ENCODE data around the gene RNF4.

RNF4 gene

DNA sequence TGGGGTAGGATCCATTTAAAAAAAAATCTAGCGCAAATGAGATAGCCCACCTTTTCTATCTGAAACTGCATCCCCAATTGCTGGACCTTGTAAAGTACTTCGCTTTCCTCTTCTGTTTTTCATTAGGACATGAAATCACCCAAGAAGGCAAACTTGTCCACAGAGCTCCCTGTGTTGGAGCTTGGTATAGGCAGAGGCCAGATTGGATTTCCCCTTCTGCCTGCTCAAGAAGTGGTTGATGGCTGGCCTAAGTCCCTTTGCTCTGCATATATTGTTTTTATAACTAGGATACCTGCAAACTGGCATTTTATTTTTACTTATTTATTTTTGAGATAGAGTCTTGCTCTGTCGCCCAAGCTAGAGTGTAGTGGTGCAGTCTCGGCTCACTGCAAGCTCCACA is 28.4 kb downstream of the RNF4 start:
- DNase-seq = no peak
- Histone ChIP-seq H3F3A (ENCODE audit: insufficient read depth, low read length) (0 out of 2 replicates have a peak, but pooled peaks cover 8% of the 10 kb centered on the region), H3K9me2 (replicated peaks; ENCODE audit: insufficient read depth, low read length) (no peaks in the 10 kb centered on the region), H4K20me1 (ENCODE audit: insufficient read depth, low read length) (peaks cover 22% of the 10 kb centered on the region), H3K79me2 (ENCODE audit: low read length) (peaks cover 95% of the 10 kb centered on the region), H3K27ac (ENCODE audit: low read length) (peak overlapping the region; percentile 19; the same call in 1 of the 2 replicates), H3K36me3 (replicated peaks; ENCODE audit: insufficient read depth, low read length) (peaks cover 35% of the 10 kb centered on the region), H2AFZ (ENCODE audit: low read length) (no peak overlapping the region), H3K9ac (ENCODE audit: low read length) (no peak overlapping the region), H3K4me2 (ENCODE audit: low read depth, low read length) (no peak overlapping the region), H3K4me3 (ENCODE audit: low read length) (no peak overlapping the region), H3K27me3 (replicated peaks; ENCODE audit: insufficient read depth, low read length) (no peaks in the 10 kb centered on the region), H3K4me1 (ENCODE audit: low read length) (no peaks in the 10 kb centered on the region), H3K9me3 (replicated peaks; ENCODE audit: insufficient read depth, low read length) (no peaks in the 10 kb centered on the region)
- TF ChIP-seq EZH2 (optimal IDR thresholded peaks at IDR 0.05; ENCODE audit: low read depth, low read length) (no peak), EZH2phosphoT487 (IDR thresholded peaks at IDR 0.05; ENCODE audit: low read length) (no peak)
- TF ChIP-seq, protein P1, sequence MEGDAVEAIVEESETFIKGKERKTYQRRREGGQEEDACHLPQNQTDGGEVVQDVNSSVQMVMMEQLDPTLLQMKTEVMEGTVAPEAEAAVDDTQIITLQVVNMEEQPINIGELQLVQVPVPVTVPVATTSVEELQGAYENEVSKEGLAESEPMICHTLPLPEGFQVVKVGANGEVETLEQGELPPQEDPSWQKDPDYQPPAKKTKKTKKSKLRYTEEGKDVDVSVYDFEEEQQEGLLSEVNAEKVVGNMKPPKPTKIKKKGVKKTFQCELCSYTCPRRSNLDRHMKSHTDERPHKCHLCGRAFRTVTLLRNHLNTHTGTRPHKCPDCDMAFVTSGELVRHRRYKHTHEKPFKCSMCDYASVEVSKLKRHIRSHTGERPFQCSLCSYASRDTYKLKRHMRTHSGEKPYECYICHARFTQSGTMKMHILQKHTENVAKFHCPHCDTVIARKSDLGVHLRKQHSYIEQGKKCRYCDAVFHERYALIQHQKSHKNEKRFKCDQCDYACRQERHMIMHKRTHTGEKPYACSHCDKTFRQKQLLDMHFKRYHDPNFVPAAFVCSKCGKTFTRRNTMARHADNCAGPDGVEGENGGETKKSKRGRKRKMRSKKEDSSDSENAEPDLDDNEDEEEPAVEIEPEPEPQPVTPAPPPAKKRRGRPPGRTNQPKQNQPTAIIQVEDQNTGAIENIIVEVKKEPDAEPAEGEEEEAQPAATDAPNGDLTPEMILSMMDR (IDR thresholded peaks at IDR 0.05; ENCODE audit: low read length) = no peak

DNA sequence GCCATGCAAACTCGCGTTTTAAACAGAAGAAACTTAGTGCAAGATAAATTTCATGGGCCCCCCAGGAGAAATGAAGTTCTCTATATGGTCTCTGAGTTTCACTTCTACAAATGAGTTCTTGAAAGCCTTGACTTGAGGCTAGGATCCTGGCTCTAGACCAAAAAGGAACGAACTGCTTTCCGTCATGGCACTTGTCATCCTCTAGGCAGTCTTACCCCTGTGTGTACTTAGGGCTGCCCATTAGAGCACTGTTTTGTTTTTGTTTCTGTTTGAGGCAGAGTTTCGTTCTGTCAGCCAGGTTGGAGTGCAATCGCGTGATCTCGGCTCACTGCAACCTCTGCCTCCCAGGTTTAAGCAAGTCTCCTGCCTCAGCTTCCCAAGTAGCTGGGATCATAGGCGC is 29.0 kb downstream of the RNF4 start:
- no peak overlapping the region; the same call in 1 of the 2 replicates for H3K27ac ChIP-seq (ENCODE audit: low read length)
- H3K36me3 ChIP-seq (replicated peaks; ENCODE audit: insufficient read depth, low read length) = peaks cover 29% of the 10 kb centered on the region
- H3K4me1 ChIP-seq (ENCODE audit: low read length) = no peaks in the 10 kb centered on the region
- TF ChIP-seq EZH2 (optimal IDR thresholded peaks at IDR 0.05; ENCODE audit: low read depth, low read length) (no peak), EZH2phosphoT487 (IDR thresholded peaks at IDR 0.05; ENCODE audit: low read length) (no peak)
- TF ChIP-seq, protein P1 (IDR thresholded peaks at IDR 0.05; ENCODE audit: low read length) = no peak
- H3K9me3 ChIP-seq (replicated peaks; ENCODE audit: insufficient read depth, low read length) = no peaks in the 10 kb centered on the region
- H3K79me2 ChIP-seq (ENCODE audit: low read length) = peaks cover 92% of the 10 kb centered on the region
- 0 out of 2 replicates have a peak, but pooled peaks cover 8% of the 10 kb centered on the region for H3F3A ChIP-seq (ENCODE audit: insufficient read depth, low read length)
- DNase-seq = peak; percentile 42
- peaks cover 17% of the 10 kb centered on the region for H4K20me1 ChIP-seq (ENCODE audit: insufficient read depth, low read length)
- H3K9me2 ChIP-seq (replicated peaks; ENCODE audit: insufficient read depth, low read length) = no peaks in the 10 kb centered on the region
- no peaks in the 10 kb centered on the region for H3K27me3 ChIP-seq (replicated peaks; ENCODE audit: insufficient read depth, low read length)
- no peak overlapping the region for H3K9ac ChIP-seq (ENCODE audit: low read length)
- no peak overlapping the region for H3K4me3 ChIP-seq (ENCODE audit: low read length)
- no peak overlapping the region for H3K4me2 ChIP-seq (ENCODE audit: low read depth, low read length)
- H2AFZ ChIP-seq (ENCODE audit: low read length) = no peak overlapping the region

DNA sequence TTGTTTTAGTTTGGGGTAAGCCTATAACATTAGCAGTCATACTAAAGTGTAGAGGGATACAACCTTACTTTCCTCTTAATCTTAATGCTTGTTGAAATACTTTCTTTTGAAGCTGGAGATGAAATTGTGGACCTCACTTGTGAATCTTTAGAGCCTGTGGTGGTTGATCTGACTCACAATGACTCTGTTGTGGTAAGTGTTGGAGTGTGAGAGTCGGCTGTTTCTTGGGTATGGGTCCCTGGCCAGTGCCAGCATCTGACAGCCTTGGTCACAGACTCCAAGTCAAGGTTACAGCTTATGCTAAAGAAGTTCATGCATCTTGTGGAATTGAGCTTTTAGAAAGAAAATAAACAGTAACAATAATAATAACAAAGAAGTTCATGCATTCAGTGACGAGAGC is 31.6 kb downstream of the RNF4 start:
- Histone ChIP-seq H3K4me1 (ENCODE audit: low read length) (no peaks in the 10 kb centered on the region), H3K27me3 (replicated peaks; ENCODE audit: insufficient read depth, low read length) (no peaks in the 10 kb centered on the region), H3K27ac (ENCODE audit: low read length) (no peak overlapping the region), H3K36me3 (replicated peaks; ENCODE audit: insufficient read depth, low read length) (peaks cover 26% of the 10 kb centered on the region; the same call in 1 of the 2 replicates), H3K9me2 (replicated peaks; ENCODE audit: insufficient read depth, low read length) (no peaks in the 10 kb centered on the region), H3F3A (ENCODE audit: insufficient read depth, low read length) (peaks cover 11% of the 10 kb centered on the region; the same call in 1 of the 2 replicates), H3K9ac (ENCODE audit: low read length) (no peak overlapping the region), H3K79me2 (ENCODE audit: low read length) (peaks cover 88% of the 10 kb centered on the region), H3K4me3 (ENCODE audit: low read length) (no peak overlapping the region), H2AFZ (ENCODE audit: low read length) (no peak overlapping the region), H3K9me3 (replicated peaks; ENCODE audit: insufficient read depth, low read length) (no peaks in the 10 kb centered on the region), H3K4me2 (ENCODE audit: low read depth, low read length) (no peak overlapping the region), H4K20me1 (ENCODE audit: insufficient read depth, low read length) (peaks cover 13% of the 10 kb centered on the region; the same call in 1 of the 2 replicates)
- TF ChIP-seq EZH2 (optimal IDR thresholded peaks at IDR 0.05; ENCODE audit: low read depth, low read length) (no peak), EZH2phosphoT487 (IDR thresholded peaks at IDR 0.05; ENCODE audit: low read length) (no peak)
- TF ChIP-seq, protein P1 (IDR thresholded peaks at IDR 0.05; ENCODE audit: low read length) = no peak
- no peak for DNase-seq
